GM12891 (cell line): ENCODE measurements around the gene PPFIA1.

Source experiments
- PAX5 ChIP-seq: IDR thresholded peaks from 2 replicates; pipeline ENCODE4 v1.6.1; 2011; ENCODE audit warnings: low read length, moderate library complexity, mild to moderate bottlenecking; ENCODE audit not compliant: insufficient read depth, severe bottlenecking
- POLR2A ChIP-seq: IDR thresholded peaks from 2 replicates; pipeline ENCODE4 v1.6.1; 2011; ENCODE audit warnings: low read depth, low read length, control low read depth
- POLR2AphosphoS5 ChIP-seq: IDR thresholded peaks from 2 replicates; pipeline ENCODE4 v1.6.1; 2011; ENCODE audit warnings: low read depth, low read length, control low read depth
- POU2F2 ChIP-seq: IDR thresholded peaks from 2 replicates; pipeline ENCODE4 v1.6.1; 2011; ENCODE audit warnings: low read depth, mild to moderate bottlenecking, control low read depth, low read length, moderate library complexity
- SPI1 ChIP-seq: IDR thresholded peaks from 2 replicates; pipeline ENCODE4 v1.6.1; 2011; ENCODE audit warnings: low read depth, low read length, control low read depth
- TAF1 ChIP-seq: IDR thresholded peaks from 2 replicates; pipeline ENCODE4 v1.6.1; 2011; ENCODE audit warnings: low read depth, low read length, control low read depth

- TF ChIP-seq POLR2AphosphoS5 = no peak
- no peak for TF ChIP-seq POLR2A
- no peak for TF ChIP-seq TAF1
- no peak for TF ChIP-seq PAX5
- TF ChIP-seq POU2F2 = no peak
- TF ChIP-seq SPI1 = no peak
These were observed 150.6 kb downstream of the PPFIA1 start for GRCh38 chr11:70421123-70421522.
